GM21528 (cell line): ENCODE results near the gene SMC1A.

Source experiments
- ATAC-seq: cut with Tn5 transposase; IDR thresholded peaks from one replicate; pipeline ENCODE4 v1.9.1; 2021; ENCODE audit warnings: mild to moderate bottlenecking, moderate library complexity; ENCODE audit not compliant: unreplicated experiment, low FRiP score

The SMC1A gene

GRCh38 chrX:53356186-53356585 lies 66.3 kb downstream of the SMC1A start:
- ATAC-seq, result no peak

GRCh38 chrX:53354669-53355068 lies 67.8 kb downstream of the SMC1A start:
- ATAC-seq, result no peak

GRCh38 chrX:53347948-53348347 lies 74.5 kb downstream of the SMC1A start:
- no peak for ATAC-seq

DNA sequence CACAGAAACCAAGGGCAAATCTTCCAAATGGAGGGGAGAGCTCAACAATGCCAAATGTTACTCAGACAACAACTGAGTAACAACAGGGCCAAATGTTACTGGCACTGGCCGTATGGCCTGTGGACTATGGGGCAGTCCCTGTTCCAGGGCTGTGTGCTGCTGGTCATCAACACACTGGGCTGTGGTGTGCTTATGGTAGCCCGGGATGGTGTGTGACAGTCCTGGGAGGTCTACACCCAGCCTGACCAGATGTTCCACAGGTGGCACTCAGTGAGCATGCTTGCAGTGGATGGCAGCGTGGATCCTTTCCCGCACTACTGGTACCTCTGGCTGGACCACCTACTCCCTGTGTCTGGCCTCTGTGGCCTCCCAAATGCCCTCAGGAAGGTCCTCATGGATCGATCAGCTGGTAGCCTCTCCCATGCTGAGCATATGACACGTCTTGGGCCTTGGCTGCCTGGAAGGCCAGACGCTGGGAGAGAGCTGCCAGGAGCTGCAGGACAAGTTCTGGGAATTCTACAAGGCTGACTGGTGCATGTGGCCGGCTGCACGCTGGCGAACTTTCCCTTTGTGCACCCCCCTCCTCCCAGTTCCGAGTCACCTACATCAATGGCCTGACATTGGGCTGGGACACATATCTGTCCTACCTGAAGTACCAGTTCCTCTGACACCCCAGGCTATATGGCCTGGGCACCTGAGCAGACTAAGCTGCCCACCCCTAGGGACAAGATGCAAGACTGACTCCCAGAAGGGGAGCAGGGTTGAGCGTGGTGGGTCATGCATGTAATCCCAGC lies 81.4 kb downstream of the SMC1A start:
- ATAC-seq, result no peak

- no peak for ATAC-seq
Measured at GRCh38 chrX:53337101-53337500, 85.4 kb downstream of the SMC1A start.

GRCh38 chrX:53333853-53334252 lies 88.6 kb downstream of the SMC1A start:
- ATAC-seq, result no peak

- no peak for ATAC-seq
Measured at GRCh38 chrX:53332204-53332603, 90.2 kb downstream of the SMC1A start.

- ATAC-seq, result no peak
Measured at GRCh38 chrX:53330331-53330730, 92.1 kb downstream of the SMC1A start.

- ATAC-seq, result no peak
Measured at GRCh38 chrX:53324803-53325202, 97.7 kb downstream of the SMC1A start.
